SK-N-SH treated with all-trans-retinoic acid at 6 μM for 48 hours (cell line): ENCODE measurements around the gene ESRRA.

Source experiments
- ATAC-seq: fragments of 200-7000 bp; cut with Tn5 transposase; 3 replicates; pipeline ENCODE4 v1.9.1; 2020; ENCODE audit warnings: mild to moderate bottlenecking, moderate library complexity
- ARNTL ChIP-seq: fragments of 450-650 bp; formaldehyde crosslinking; IDR thresholded peaks from 2 replicates; pipeline ENCODE4 v1.5.0; 2020; ENCODE audit warnings: low read depth, mild to moderate bottlenecking, moderate library complexity, borderline replicate concordance
- BACH2 ChIP-seq: fragments of 250-450 bp; sonication (Bioruptor Pico); IDR thresholded peaks from 2 replicates; pipeline ENCODE4 v1.9.0; 2021; ENCODE audit warnings: mild to moderate bottlenecking, borderline replicate concordance
- CSDC2 ChIP-seq: fragments of 250-450 bp; sonication (Bioruptor Pico); IDR thresholded peaks from 2 replicates; pipeline ENCODE4 v1.5.0; 2020; ENCODE audit warnings: mild to moderate bottlenecking, moderate library complexity
- ESRRG ChIP-seq: fragments of 250-450 bp; sonication (Bioruptor Pico); IDR thresholded peaks from 2 replicates; pipeline ENCODE4 v1.6.1; 2021; ENCODE audit warnings: mild to moderate bottlenecking
- GLIS3 ChIP-seq: fragments of 250-450 bp; sonication (Bioruptor Pico); IDR thresholded peaks from 2 replicates; pipeline ENCODE4 v1.5.0; 2020; ENCODE audit warnings: mild to moderate bottlenecking, moderate library complexity
- ISL1 ChIP-seq: fragments of 250-450 bp; sonication (Bioruptor Pico); IDR thresholded peaks from 2 replicates; pipeline ENCODE4 v2.1.2; 2022; ENCODE audit warnings: mild to moderate bottlenecking, moderate library complexity
- OSR1 ChIP-seq: fragments of 250-450 bp; sonication (Bioruptor Pico); IDR thresholded peaks from 2 replicates; pipeline ENCODE4 v1.8.0; 2022; ENCODE audit warnings: moderate library complexity, mild to moderate bottlenecking, inconsistent platforms
- PPARA ChIP-seq: fragments of 250-450 bp; sonication (Bioruptor Pico); IDR thresholded peaks from 2 replicates; pipeline ENCODE4 v1.5.0; 2020; ENCODE audit warnings: mild to moderate bottlenecking, borderline replicate concordance
- RARB ChIP-seq: fragments of 250-450 bp; sonication (Bioruptor Pico); IDR thresholded peaks from 2 replicates; pipeline ENCODE4 v1.8.0; 2021; ENCODE audit warnings: mild to moderate bottlenecking, moderate library complexity
- SNAI2 ChIP-seq: fragments of 250-450 bp; sonication (Bioruptor Pico); IDR thresholded peaks from 2 replicates; pipeline ENCODE4 v1.5.0; 2020; ENCODE audit warnings: mild to moderate bottlenecking, moderate library complexity
- TCF4 ChIP-seq: fragments of 250-450 bp; sonication (Bioruptor Pico); IDR thresholded peaks from 2 replicates; pipeline ENCODE4 v1.8.0; 2021; ENCODE audit warnings: mild to moderate bottlenecking, moderate library complexity, borderline replicate concordance
- TOX ChIP-seq: fragments of 250-450 bp; sonication (Bioruptor Pico); IDR thresholded peaks from 2 replicates; pipeline ENCODE4 v1.8.0; 2021; ENCODE audit warnings: mild to moderate bottlenecking, moderate library complexity, borderline replicate concordance
- ZC3H10 ChIP-seq: fragments of 250-450 bp; sonication (Bioruptor Pico); IDR thresholded peaks from 2 replicates; pipeline ENCODE4 v1.5.1; 2021; ENCODE audit warnings: mild to moderate bottlenecking, moderate library complexity
- ZFP3 ChIP-seq: fragments of 250-450 bp; sonication (Bioruptor Pico); IDR thresholded peaks from 2 replicates; pipeline ENCODE4 v1.5.0; 2020; ENCODE audit warnings: mild to moderate bottlenecking, moderate library complexity
- ZFP30 ChIP-seq: fragments of 450-650 bp; formaldehyde crosslinking; IDR thresholded peaks from 2 replicates; pipeline ENCODE4 v1.5.0; 2022; ENCODE audit warnings: mild to moderate bottlenecking, moderate library complexity
- ZNF565 ChIP-seq: fragments of 450-650 bp; formaldehyde crosslinking; conservative IDR thresholded peaks from 2 replicates; pipeline ENCODE4 v1.5.0; 2020; ENCODE audit warnings: low read depth, mild to moderate bottlenecking, moderate library complexity
- ZNF70 ChIP-seq: fragments of 450-650 bp; formaldehyde crosslinking; IDR thresholded peaks from 2 replicates; pipeline ENCODE4 v1.5.0; 2020; ENCODE audit warnings: mild to moderate bottlenecking, moderate library complexity
- ZNF8 ChIP-seq: fragments of 450-650 bp; formaldehyde crosslinking; IDR thresholded peaks from 2 replicates; pipeline ENCODE4 v1.5.0; 2020; ENCODE audit warnings: mild to moderate bottlenecking, moderate library complexity
- TF ChIP-seq, protein P1 (sequence below): fragments of 250-450 bp; sonication (Bioruptor Pico); IDR thresholded peaks from 2 replicates; pipeline ENCODE4 v1.5.1; 2021; ENCODE audit warnings: mild to moderate bottlenecking, moderate library complexity
- TF ChIP-seq, protein P2 (sequence below): fragments of 250-450 bp; sonication (Bioruptor Pico); IDR thresholded peaks from 2 replicates; pipeline ENCODE4 v1.8.0; 2020; ENCODE audit warnings: mild to moderate bottlenecking, moderate library complexity, borderline replicate concordance
- TF ChIP-seq, protein P3 (sequence below): fragments of 250-450 bp; sonication (Bioruptor Pico); IDR thresholded peaks from 2 replicates; pipeline ENCODE4 v1.5.1; 2020; ENCODE audit warnings: low read depth, mild to moderate bottlenecking, moderate library complexity
- TF ChIP-seq, protein P4 (sequence below): fragments of 250-450 bp; sonication (Bioruptor Pico); IDR thresholded peaks from 2 replicates; pipeline ENCODE4 v1.5.0; 2020; ENCODE audit warnings: mild to moderate bottlenecking, moderate library complexity
- TF ChIP-seq, protein P5 (sequence below): fragments of 250-450 bp; sonication (Bioruptor Pico); IDR thresholded peaks from 2 replicates; pipeline ENCODE4 v1.8.0; 2021; ENCODE audit warnings: low read depth, mild to moderate bottlenecking, moderate library complexity, borderline replicate concordance

The ESRRA gene

DNA sequence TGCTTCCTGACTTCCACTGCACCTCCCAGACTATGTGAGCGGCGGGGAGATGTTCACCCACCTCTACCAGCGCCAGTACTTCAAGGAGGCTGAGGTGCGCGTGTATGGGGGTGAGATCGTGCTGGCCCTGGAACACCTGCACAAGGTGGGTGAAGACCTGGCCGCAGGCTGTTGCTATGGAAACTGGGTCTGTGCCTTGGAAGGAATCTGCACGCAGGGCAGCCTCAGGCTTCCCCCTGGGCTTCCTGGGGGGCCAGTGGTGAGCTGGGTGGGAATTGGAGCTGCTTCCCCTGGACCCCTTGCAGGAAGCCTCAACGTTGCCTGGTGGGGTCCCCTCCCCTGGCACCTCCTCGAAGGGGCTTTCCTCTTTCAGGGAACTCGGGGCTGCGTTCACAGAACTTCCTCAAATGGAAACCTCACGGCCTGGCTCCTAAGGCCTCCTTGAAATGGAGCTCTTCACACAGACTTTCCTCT lies 55.2 kb downstream of the ESRRA start:
- TF ChIP-seq BACH2 (CRISPR knock-in tag) (no peak), CSDC2 (CRISPR knock-in tag) (no peak), ZFP30 (no peak), ZFP3 (CRISPR knock-in tag) (no peak), OSR1 (CRISPR knock-in tag) (no peak), ARNTL (CRISPR knock-in tag) (no peak)
- TF ChIP-seq, protein P1, sequence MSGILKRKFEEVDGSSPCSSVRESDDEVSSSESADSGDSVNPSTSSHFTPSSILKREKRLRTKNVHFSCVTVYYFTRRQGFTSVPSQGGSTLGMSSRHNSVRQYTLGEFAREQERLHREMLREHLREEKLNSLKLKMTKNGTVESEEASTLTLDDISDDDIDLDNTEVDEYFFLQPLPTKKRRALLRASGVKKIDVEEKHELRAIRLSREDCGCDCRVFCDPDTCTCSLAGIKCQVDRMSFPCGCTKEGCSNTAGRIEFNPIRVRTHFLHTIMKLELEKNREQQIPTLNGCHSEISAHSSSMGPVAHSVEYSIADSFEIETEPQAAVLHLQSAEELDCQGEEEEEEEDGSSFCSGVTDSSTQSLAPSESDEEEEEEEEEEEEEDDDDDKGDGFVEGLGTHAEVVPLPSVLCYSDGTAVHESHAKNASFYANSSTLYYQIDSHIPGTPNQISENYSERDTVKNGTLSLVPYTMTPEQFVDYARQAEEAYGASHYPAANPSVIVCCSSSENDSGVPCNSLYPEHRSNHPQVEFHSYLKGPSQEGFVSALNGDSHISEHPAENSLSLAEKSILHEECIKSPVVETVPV (CRISPR knock-in tag), result no peak
- TF ChIP-seq, protein P2, sequence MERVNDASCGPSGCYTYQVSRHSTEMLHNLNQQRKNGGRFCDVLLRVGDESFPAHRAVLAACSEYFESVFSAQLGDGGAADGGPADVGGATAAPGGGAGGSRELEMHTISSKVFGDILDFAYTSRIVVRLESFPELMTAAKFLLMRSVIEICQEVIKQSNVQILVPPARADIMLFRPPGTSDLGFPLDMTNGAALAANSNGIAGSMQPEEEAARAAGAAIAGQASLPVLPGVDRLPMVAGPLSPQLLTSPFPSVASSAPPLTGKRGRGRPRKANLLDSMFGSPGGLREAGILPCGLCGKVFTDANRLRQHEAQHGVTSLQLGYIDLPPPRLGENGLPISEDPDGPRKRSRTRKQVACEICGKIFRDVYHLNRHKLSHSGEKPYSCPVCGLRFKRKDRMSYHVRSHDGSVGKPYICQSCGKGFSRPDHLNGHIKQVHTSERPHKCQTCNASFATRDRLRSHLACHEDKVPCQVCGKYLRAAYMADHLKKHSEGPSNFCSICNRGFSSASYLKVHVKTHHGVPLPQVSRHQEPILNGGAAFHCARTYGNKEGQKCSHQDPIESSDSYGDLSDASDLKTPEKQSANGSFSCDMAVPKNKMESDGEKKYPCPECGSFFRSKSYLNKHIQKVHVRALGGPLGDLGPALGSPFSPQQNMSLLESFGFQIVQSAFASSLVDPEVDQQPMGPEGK (CRISPR knock-in tag), result no peak
- TF ChIP-seq, protein P3, sequence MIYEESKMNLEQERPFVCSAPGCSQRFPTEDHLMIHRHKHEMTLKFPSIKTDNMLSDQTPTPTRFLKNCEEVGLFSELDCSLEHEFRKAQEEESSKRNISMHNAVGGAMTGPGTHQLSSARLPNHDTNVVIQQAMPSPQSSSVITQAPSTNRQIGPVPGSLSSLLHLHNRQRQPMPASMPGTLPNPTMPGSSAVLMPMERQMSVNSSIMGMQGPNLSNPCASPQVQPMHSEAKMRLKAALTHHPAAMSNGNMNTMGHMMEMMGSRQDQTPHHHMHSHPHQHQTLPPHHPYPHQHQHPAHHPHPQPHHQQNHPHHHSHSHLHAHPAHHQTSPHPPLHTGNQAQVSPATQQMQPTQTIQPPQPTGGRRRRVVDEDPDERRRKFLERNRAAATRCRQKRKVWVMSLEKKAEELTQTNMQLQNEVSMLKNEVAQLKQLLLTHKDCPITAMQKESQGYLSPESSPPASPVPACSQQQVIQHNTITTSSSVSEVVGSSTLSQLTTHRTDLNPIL (CRISPR knock-in tag), result no peak
- TF ChIP-seq, all 23 proteins: peak for 0
- ATAC-seq, result no peak

DNA sequence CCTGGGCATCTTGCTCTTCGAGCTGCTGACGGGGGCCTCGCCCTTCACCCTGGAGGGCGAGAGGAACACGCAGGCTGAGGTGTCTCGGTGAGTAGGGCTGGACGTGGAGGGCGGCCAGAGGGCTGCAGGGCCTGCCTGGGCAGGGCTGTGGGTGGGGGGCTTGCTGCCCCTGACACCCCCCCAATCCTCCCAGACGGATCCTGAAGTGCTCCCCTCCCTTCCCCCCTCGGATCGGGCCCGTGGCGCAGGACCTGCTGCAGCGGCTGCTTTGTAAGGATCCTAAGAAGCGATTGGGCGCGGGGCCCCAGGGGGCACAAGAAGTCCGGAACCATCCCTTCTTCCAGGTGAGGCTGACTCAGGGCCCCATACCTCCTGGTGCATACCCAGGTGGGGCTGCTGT lies 56.3 kb downstream of the ESRRA start:
- TF ChIP-seq ESRRG (CRISPR knock-in tag), result no peak
- no peak for TF ChIP-seq ZNF70 (CRISPR knock-in tag)
- TF ChIP-seq RARB (CRISPR knock-in tag), result no peak
- no peak for TF ChIP-seq TOX (CRISPR knock-in tag)
- TF ChIP-seq, protein P4, sequence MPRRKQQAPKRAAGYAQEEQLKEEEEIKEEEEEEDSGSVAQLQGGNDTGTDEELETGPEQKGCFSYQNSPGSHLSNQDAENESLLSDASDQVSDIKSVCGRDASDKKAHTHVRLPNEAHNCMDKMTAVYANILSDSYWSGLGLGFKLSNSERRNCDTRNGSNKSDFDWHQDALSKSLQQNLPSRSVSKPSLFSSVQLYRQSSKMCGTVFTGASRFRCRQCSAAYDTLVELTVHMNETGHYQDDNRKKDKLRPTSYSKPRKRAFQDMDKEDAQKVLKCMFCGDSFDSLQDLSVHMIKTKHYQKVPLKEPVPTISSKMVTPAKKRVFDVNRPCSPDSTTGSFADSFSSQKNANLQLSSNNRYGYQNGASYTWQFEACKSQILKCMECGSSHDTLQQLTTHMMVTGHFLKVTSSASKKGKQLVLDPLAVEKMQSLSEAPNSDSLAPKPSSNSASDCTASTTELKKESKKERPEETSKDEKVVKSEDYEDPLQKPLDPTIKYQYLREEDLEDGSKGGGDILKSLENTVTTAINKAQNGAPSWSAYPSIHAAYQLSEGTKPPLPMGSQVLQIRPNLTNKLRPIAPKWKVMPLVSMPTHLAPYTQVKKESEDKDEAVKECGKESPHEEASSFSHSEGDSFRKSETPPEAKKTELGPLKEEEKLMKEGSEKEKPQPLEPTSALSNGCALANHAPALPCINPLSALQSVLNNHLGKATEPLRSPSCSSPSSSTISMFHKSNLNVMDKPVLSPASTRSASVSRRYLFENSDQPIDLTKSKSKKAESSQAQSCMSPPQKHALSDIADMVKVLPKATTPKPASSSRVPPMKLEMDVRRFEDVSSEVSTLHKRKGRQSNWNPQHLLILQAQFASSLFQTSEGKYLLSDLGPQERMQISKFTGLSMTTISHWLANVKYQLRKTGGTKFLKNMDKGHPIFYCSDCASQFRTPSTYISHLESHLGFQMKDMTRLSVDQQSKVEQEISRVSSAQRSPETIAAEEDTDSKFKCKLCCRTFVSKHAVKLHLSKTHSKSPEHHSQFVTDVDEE (CRISPR knock-in tag), result no peak
- TF ChIP-seq, protein P3 (CRISPR knock-in tag), result no peak
- no peak for TF ChIP-seq ZFP3 (CRISPR knock-in tag)
- no peak for TF ChIP-seq ZNF565
- no peak for TF ChIP-seq ZC3H10 (CRISPR knock-in tag)
- TF ChIP-seq ZFP30, result no peak
- no peak for TF ChIP-seq SNAI2 (CRISPR knock-in tag)
- TF ChIP-seq CSDC2 (CRISPR knock-in tag), result no peak
- TF ChIP-seq, protein P2 (CRISPR knock-in tag), result no peak
- TF ChIP-seq GLIS3 (CRISPR knock-in tag), result no peak
- TF ChIP-seq ISL1 (CRISPR knock-in tag), result no peak
- no peak for ATAC-seq

DNA sequence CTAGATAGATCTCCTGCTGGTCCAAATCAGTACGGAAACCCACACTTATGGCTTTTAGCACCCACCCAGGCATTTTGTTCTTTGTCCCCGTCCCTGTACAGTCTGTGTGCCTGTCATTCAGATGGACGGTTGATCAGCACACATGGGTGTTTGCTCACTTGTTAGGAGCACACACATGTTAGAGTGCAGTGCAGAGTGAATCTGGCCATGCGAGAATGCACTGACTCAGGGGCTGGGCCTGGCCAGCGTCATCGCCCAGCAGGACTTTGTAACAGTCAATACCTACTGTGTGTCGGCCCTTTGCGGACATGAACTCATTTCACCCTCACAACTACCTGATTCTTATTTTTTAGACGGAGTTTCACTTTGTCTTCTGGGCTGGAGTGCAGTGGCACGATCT lies 57.0 kb downstream of the ESRRA start:
- no peak for ATAC-seq
- TF ChIP-seq ZNF8 (no peak), ZNF70 (CRISPR knock-in tag) (no peak), TCF4 (CRISPR knock-in tag) (no peak), ISL1 (CRISPR knock-in tag) (no peak), PPARA (CRISPR knock-in tag) (no peak), ZNF565 (no peak), ARNTL (CRISPR knock-in tag) (no peak), OSR1 (CRISPR knock-in tag) (no peak), ZFP30 (no peak), ZC3H10 (CRISPR knock-in tag) (no peak)
- TF ChIP-seq, protein P5, sequence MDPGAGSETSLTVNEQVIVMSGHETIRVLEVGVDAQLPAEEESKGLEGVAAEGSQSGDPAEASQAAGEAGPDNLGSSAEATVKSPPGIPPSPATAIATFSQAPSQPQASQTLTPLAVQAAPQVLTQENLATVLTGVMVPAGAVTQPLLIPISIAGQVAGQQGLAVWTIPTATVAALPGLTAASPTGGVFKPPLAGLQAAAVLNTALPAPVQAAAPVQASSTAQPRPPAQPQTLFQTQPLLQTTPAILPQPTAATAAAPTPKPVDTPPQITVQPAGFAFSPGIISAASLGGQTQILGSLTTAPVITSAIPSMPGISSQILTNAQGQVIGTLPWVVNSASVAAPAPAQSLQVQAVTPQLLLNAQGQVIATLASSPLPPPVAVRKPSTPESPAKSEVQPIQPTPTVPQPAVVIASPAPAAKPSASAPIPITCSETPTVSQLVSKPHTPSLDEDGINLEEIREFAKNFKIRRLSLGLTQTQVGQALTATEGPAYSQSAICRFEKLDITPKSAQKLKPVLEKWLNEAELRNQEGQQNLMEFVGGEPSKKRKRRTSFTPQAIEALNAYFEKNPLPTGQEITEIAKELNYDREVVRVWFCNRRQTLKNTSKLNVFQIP (CRISPR knock-in tag), result no peak
- TF ChIP-seq, protein P1 (CRISPR knock-in tag), result no peak
